HepG2 (cell line): ENCODE measurements around the gene TANGO6. TPM values are rescaled to one million over a fixed set of nuclear protein-coding genes. Genes with fewer than 3 reads are reported as not detected.

ENCODE experiments used
- ARID3A ChIP-seq: IDR thresholded peaks from 2 replicates; pipeline ENCODE4 v1.6.1; 2012; ENCODE audit warnings: low read depth, low read length, improper control_type of control experiment
- ATF3 ChIP-seq: sonication (generic); formaldehyde crosslinking; IDR thresholded peaks from 2 replicates; pipeline ENCODE4 v1.4.0; 2020; ENCODE audit warnings: missing genetic modification reagents
- CREM ChIP-seq, 2 experiments: sonication (generic) in 1 of 2; formaldehyde crosslinking in 1 of 2; IDR thresholded peaks; 2 replicates each; pipeline versions ENCODE4 v1.4.0 to v1.6.1; 2016 to 2020; ENCODE audit warnings: antibody characterized with exemption in 1 of 2, mild to moderate bottlenecking in 1 of 2, missing genetic modification reagents in 1 of 2
- FOXK2 ChIP-seq: fragments of 450-650 bp; IDR thresholded peaks from 2 replicates; pipeline ENCODE4 v1.6.1; 2016
- GATA4 ChIP-seq: sonication (generic); IDR thresholded peaks from 2 replicates; pipeline ENCODE4 v1.6.1; 2016; ENCODE audit warnings: antibody characterized with exemption, low read depth, borderline replicate concordance
- HOXA3 ChIP-seq: sonication (generic); formaldehyde crosslinking; IDR thresholded peaks from 2 replicates; pipeline ENCODE4 v1.5.0; 2020; ENCODE audit warnings: missing genetic modification reagents
- PPARG ChIP-seq: conservative IDR thresholded peaks from 2 replicates; pipeline ENCODE4 v1.6.1; 2016; ENCODE audit warnings: missing biosample characterization, missing genetic modification reagents
- RELA ChIP-seq: sonication (generic); formaldehyde crosslinking; IDR thresholded peaks from 2 replicates; pipeline ENCODE4 v1.4.0; 2020; ENCODE audit warnings: missing genetic modification reagents
- RFX1 ChIP-seq: fragments of 450-650 bp; IDR thresholded peaks from 2 replicates; pipeline ENCODE4 v1.6.1; 2017
- TBL1XR1 ChIP-seq: fragments of 150-350 bp; IDR thresholded peaks from 2 replicates; pipeline ENCODE4 v1.6.1; 2014; ENCODE audit warnings: borderline replicate concordance, low read length; ENCODE audit not compliant: partially characterized antibody
- ZBTB34 ChIP-seq: sonication (generic); formaldehyde crosslinking; IDR thresholded peaks from 2 replicates; pipeline ENCODE4 v1.8.0; 2022; ENCODE audit warnings: mild to moderate bottlenecking, missing genetic modification reagents
- ZBTB44 ChIP-seq: sonication (generic); formaldehyde crosslinking; IDR thresholded peaks from 2 replicates; pipeline ENCODE4 v1.4.0; 2020; ENCODE audit warnings: missing genetic modification reagents
- ZNF432 ChIP-seq: sonication (generic); formaldehyde crosslinking; IDR thresholded peaks from 2 replicates; pipeline ENCODE4 v1.5.0; 2020; ENCODE audit warnings: missing genetic modification reagents, mild to moderate bottlenecking, borderline replicate concordance
- ZNF441 ChIP-seq: sonication (generic); formaldehyde crosslinking; IDR thresholded peaks from 2 replicates; pipeline ENCODE4 v1.7.0; 2021; ENCODE audit warnings: missing genetic modification reagents, borderline replicate concordance
- ZNF510 ChIP-seq: sonication (generic); formaldehyde crosslinking; IDR thresholded peaks from 2 replicates; pipeline ENCODE4 v1.4.0; 2020; ENCODE audit warnings: low read depth, mild to moderate bottlenecking, missing genetic modification reagents
- ZNF569 ChIP-seq: sonication (generic); formaldehyde crosslinking; IDR thresholded peaks from 2 replicates; pipeline ENCODE4 v1.5.0; 2020; ENCODE audit warnings: mild to moderate bottlenecking, missing genetic modification reagents, moderate library complexity, borderline replicate concordance
- ZNF572 ChIP-seq: sonication (generic); formaldehyde crosslinking; IDR thresholded peaks from 2 replicates; pipeline ENCODE4 v1.5.1; 2020; ENCODE audit warnings: mild to moderate bottlenecking, missing genetic modification reagents
- ZNF577 ChIP-seq: sonication (generic); formaldehyde crosslinking; IDR thresholded peaks from 2 replicates; pipeline ENCODE4 v1.4.0; 2020; ENCODE audit warnings: mild to moderate bottlenecking, low read depth, missing genetic modification reagents, borderline replicate concordance
- ZNF607 ChIP-seq: sonication (generic); formaldehyde crosslinking; IDR thresholded peaks from 2 replicates; pipeline ENCODE4 v1.5.1; 2020; ENCODE audit warnings: missing genetic modification reagents, mild to moderate bottlenecking, borderline replicate concordance
- ZNF639 ChIP-seq: conservative IDR thresholded peaks from 2 replicates; pipeline ENCODE4 v1.6.1; 2018; ENCODE audit warnings: missing genetic modification reagents
- ZSCAN5A ChIP-seq: sonication (generic); formaldehyde crosslinking; IDR thresholded peaks from 2 replicates; pipeline ENCODE4 v1.8.0; 2022; ENCODE audit warnings: mild to moderate bottlenecking, missing genetic modification reagents, borderline replicate concordance
- polyA plus RNA-seq, 8 experiments: library from polyadenylated mRNA; depleted of rRNA in 3 of 8; stranded (reverse) in 7 of 8; unstranded in 1 of 8; fragments of >200 nt; fragmentation: Illumina TruSeq in 4 of 8; extraction: Trizol in 4 of 8; gene quantifications; 2 replicates each; pipeline versions ENCODE4 v1.2.1 to v1.2.3, GENCODE V29; 2011 to 2016; ENCODE audit warnings: low read depth in 4 of 8, missing spikeins in 1 of 8, mixed read lengths in 1 of 8; ENCODE audit not compliant: insufficient read depth in 1 of 8
- total RNA-seq, 5 experiments: library from RNA; depleted of rRNA; stranded (reverse); fragments of >200 nt; fragmentation: Illumina TruSeq; extraction: Trizol; gene quantifications; 2 replicates each; pipeline ENCODE4 v1.2.3, GENCODE V29; 2016; ENCODE audit warnings: low read depth in 1 of 5

TANGO6 gene
- total and polyA plus RNA-seq, 2 of the 13 experiments (the other 11 are each of a cell fraction or from before 2014, with no cell fraction given), result 7.2 to 13.3 TPM

- peak; percentile 88 for TF ChIP-seq ARID3A
- TF ChIP-seq ZSCAN5A (CRISPR knock-in tag), result no peak
- TF ChIP-seq RFX1, result no peak
- peak; percentile 91 for TF ChIP-seq TBL1XR1
- TF ChIP-seq ZNF441 (CRISPR knock-in tag), result 0 out of 2 replicates have a peak, but pooled peaks have one; percentile 52
- TF ChIP-seq GATA4, result peak; percentile 33; the same call in 1 of the 2 replicates
- no peak; the same call in 1 of the 2 replicates for TF ChIP-seq CREM (IDR thresholded peaks at IDR 0.05)
- TF ChIP-seq CREM (CRISPR knock-in tag; IDR thresholded peaks at IDR 0.05), result no peak
- no peak for TF ChIP-seq ZNF607 (CRISPR knock-in tag)
- TF ChIP-seq FOXK2, result no peak; the same call in 1 of the 2 replicates
- peak; percentile 97 for TF ChIP-seq PPARG (CRISPR knock-in tag)
- TF ChIP-seq HOXA3 (CRISPR knock-in tag), result peak; percentile 34; the same call in 1 of the 2 replicates
- 0 out of 2 replicates have a peak, but pooled peaks have one; percentile 48 for TF ChIP-seq ZNF639 (CRISPR knock-in tag)
- no peak for TF ChIP-seq ZNF572 (CRISPR knock-in tag)
- TF ChIP-seq ZBTB34 (CRISPR knock-in tag), result 0 out of 2 replicates have a peak, but pooled peaks have one; percentile 35
- TF ChIP-seq RELA, result no peak
- TF ChIP-seq ATF3, result no peak; the same call in 1 of the 2 replicates
- TF ChIP-seq ZNF577, result no peak
- no peak for TF ChIP-seq ZNF569 (CRISPR knock-in tag)
- TF ChIP-seq ZBTB44, result no peak
- TF ChIP-seq ZNF510 (CRISPR knock-in tag), result no peak
- no peak for TF ChIP-seq ZNF432
Observed at GRCh38 chr16:69040144-69040909, 197.0 kb downstream of the TANGO6 start (continued).
